Measurements from ENCODE around the gene GJA10.

GJA10 gene

DNA sequence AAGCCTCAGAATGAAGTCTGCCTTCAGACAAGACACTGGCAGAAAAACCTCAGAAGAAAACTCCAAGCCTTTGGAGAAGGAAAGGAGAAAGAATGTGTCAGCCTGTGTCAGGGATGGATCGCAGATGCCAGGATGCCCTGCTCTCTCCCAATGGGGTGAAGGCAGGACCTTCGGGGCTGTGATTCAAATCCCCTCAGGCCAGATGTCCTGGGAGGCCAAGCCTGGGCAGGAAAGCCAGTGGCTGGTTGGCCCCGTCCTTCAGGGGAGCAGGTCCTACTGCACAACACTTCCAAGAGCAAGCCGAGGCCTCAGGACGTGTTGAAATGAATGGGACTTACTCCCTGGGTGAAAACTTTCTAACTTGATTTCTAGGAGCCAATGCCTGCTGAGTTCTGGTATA lies 36.5 kb downstream of the GJA10 start:
- no peak overlapping the region for H3K27ac ChIP-seq
- no peak for TF ChIP-seq ZFX (IDR thresholded peaks at IDR 0.05)
- TF ChIP-seq, protein P1, sequence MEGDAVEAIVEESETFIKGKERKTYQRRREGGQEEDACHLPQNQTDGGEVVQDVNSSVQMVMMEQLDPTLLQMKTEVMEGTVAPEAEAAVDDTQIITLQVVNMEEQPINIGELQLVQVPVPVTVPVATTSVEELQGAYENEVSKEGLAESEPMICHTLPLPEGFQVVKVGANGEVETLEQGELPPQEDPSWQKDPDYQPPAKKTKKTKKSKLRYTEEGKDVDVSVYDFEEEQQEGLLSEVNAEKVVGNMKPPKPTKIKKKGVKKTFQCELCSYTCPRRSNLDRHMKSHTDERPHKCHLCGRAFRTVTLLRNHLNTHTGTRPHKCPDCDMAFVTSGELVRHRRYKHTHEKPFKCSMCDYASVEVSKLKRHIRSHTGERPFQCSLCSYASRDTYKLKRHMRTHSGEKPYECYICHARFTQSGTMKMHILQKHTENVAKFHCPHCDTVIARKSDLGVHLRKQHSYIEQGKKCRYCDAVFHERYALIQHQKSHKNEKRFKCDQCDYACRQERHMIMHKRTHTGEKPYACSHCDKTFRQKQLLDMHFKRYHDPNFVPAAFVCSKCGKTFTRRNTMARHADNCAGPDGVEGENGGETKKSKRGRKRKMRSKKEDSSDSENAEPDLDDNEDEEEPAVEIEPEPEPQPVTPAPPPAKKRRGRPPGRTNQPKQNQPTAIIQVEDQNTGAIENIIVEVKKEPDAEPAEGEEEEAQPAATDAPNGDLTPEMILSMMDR (conservative IDR thresholded peaks at IDR 0.05), result no peak

DNA sequence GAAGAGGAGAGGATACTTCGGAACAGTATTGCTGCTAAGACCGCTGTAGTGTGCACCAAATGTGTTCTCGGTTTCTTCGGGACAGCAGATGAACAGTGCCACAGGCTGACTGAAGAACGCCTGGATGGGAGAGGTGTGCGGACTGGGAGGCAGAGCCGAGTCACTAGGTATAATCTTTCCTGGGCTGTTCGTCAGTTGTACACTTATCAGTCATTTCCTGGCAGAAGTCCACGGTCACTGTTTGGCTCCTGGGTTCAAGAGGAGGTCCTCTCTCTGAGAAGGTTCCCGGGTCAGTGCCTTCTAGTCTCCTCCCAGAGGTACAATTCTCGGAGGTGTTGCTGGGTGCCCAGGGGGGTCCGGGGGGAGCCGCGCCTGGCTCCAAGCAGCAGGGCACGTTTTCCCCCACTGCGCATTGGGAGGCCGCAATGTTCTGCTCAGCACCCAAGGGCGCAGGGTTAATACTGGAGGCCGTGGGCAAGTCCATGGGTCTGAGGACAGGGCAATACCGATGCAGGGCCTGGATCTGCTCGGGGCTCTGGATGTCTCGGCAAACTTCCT lies 38.1 kb downstream of the GJA10 start:
- H3K27ac ChIP-seq, result no peak overlapping the region
- TF ChIP-seq ZFX (IDR thresholded peaks at IDR 0.05), result no peak
- TF ChIP-seq, protein P1 (conservative IDR thresholded peaks at IDR 0.05), result no peak

DNA sequence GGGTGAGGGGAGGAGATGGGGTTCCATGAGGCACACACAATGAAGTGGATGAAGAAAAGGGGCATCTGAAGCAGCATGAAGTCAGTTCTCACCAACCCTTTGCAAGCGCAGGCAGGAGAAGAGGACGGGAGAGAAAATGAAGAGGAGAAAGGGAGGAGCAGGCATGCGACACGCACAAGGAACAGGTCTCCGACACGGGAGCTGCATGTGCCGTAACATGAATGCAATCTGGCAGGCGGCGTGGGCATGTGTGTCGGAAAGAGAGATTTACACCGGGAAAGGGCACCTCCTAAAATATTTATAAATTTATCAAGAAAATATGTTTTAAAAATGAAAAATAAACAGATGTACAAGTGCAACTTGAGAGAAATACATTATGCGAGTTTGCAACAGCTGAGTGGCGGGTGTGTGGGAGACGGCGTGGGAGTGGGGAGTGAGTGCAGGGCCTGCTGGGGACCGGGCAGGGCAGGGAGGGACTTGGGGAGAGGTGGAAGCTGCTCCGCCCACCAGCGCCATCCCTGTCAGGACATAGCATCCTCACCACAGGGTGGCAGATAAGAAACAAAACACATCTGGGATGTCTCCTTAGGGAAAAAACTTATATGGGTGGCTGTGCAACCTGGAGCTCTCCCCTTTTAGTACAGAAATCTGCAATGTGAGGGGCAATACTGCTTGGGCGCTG lies 40.6 kb downstream of the GJA10 start:
- no peak overlapping the region for H3K27ac ChIP-seq
- TF ChIP-seq, protein P1 (conservative IDR thresholded peaks at IDR 0.05), result no peak
- no peak for TF ChIP-seq ZFX (IDR thresholded peaks at IDR 0.05)

DNA sequence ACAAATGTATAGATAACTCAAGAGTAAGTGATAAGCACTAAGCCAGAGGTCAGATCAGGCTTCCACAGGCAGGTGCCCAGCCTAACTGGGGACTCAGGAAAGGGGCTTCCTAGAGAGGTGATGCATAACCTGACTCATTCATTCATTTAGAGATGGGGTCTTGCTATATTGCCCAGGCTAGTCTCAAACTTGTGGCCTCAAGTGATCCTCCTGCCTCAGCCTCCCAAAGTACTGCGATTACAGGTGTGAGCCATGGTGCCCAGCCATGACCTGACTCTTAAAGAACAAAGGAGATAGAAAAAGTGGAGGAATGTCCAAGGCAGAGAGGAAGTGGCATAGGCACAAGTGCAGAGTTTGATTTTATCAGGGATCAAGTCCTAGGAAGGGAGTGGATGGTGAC lies 41.9 kb downstream of the GJA10 start:
- H3K27ac ChIP-seq, result no peak overlapping the region
- TF ChIP-seq, protein P1 (conservative IDR thresholded peaks at IDR 0.05), result no peak
- TF ChIP-seq ZFX (IDR thresholded peaks at IDR 0.05), result no peak

DNA sequence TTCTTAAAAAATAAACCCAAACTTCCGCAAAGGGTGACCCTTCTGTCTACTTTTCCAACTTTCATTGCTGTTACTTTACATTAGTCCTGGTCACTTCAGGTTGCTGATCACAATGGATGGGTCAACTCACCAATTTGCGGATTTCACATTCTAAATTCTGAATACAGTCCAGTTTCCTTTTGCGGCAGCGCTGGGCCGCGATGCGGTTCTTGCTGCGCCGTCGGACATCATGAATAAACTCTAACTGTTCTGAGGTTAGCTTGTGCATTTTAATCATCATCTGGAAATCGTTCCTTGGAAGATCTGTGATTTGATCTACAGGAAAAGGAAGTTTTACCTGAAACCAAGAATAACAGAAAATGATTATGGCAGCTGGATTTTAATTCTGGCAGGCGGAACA lies 43.7 kb downstream of the GJA10 start:
- H3K27ac ChIP-seq, result no peak overlapping the region
- TF ChIP-seq ZFX (IDR thresholded peaks at IDR 0.05), result no peak
- TF ChIP-seq, protein P1 (conservative IDR thresholded peaks at IDR 0.05), result no peak

DNA sequence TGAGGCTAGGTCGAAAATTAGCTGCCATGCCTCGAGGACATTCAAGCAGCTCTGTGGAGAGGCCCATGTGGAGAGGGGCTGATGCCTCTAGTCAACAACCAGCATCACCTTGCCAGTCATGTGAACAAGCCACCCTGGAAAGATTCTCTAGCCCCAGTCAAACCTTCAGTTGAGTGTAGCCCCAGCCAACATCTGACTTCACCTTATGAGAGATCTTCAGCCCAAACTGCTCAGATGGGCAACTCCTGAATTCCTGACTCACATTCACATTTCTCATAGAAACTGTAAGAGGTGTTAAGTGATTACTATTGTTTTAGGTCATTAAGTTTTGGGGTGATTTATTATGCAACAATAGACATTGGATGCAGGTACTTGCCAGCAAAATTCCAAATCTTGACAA lies 44.9 kb downstream of the GJA10 start:
- TF ChIP-seq, protein P1 (conservative IDR thresholded peaks at IDR 0.05), result no peak
- no peak for TF ChIP-seq ZFX (IDR thresholded peaks at IDR 0.05)
- no peak overlapping the region for H3K27ac ChIP-seq

DNA sequence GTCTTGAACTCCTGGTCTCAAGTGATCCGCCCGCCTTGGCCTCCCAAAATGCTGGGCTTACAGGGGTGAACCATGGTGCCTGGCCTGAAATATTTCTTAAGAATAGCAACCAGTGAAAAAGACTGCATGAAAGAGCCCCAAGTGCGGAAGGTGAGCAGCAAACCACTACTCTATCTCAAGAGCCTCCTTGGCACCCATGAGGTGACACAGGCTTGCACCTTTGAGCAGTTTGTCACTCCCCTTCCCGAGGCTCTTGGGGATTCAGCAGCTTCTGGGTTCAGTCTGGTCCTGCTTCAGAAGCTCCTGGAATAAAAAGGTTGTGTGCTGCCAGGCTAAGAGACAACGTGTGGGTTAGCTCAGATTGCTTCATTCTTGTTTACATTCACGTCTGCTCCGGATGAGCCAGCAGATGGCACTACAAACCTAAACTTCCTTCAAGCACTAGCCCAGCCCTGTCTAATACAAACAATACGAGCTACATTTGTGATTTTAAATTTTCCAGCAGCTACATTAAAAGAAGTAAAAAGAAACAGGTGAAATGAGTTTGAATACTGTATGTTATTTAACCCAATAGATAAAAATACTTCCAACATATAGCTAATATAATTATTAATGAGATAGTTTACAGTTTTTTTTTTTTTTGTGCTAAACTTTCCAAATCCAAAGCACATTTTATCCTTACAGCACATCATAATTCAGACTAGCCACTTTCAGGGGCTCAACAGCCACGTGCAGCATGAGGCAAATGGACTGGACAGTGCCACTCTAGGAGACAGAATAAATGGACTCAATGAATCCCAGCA lies 46.2 kb downstream of the GJA10 start:
- TF ChIP-seq, protein P1 (conservative IDR thresholded peaks at IDR 0.05), result peak; percentile 48
- TF ChIP-seq ZFX (IDR thresholded peaks at IDR 0.05), result no peak
- H3K27ac ChIP-seq, result peak overlapping the region; percentile 33

Measured in C4-2B (cell line).